GM06990 (cell line): ENCODE results near the gene SLX4IP.
A peak's percentile ranks its signal among the peaks of the same experiment; 100 is the strongest.
"Not testable (repeated sequence)": the region's sequence is repeated elsewhere in the genome, so short reads cannot be mapped to it uniquely, and the experiment has no call there.

Source experiments
- DNase-seq: peaks from one replicate; pipeline ENCODE4 v3.0.0-alpha.2; 2011; ENCODE audit not compliant: insufficient read length; ENCODE audit errors: extremely low read depth
- H3K27me3 ChIP-seq: replicated peaks from 2 replicates; pipeline ENCODE4 v1.6.0; 2011; ENCODE audit warnings: low read length; ENCODE audit not compliant: control insufficient read depth, insufficient read depth
- H3K36me3 ChIP-seq: 2 replicates; pipeline ENCODE4 v1.5.1; 2011; ENCODE audit warnings: low read length; ENCODE audit not compliant: control insufficient read depth, insufficient read depth
- H3K4me3 ChIP-seq: replicated peaks from 2 replicates; pipeline ENCODE4 v1.5.1; 2011; ENCODE audit warnings: low read depth, mild to moderate bottlenecking, control low read depth, low read length
- CTCF ChIP-seq: IDR thresholded peaks from 2 replicates; pipeline ENCODE4 v1.5.1; 2011; ENCODE audit warnings: low read length, control low read depth, mild to moderate bottlenecking, inconsistent platforms; ENCODE audit not compliant: insufficient read depth, poor library complexity, severe bottlenecking

Gene SLX4IP

GRCh38 chr20:10434832-10435812, at the start of gene SLX4IP:
Gene SLX4IP, plus strand, starts transcription at chr20:10435305. Its CDS starts 22,900 bp downstream, at chr20:10458205.
- Histone ChIP-seq H3K4me3 (peak within 1 kb of the TSS; percentile 84), H3K27me3 (no peaks in the 10 kb centered on the region), H3K36me3 (no peaks in the 10 kb centered on the region)
- TF ChIP-seq CTCF: no peak
- peak; percentile 87 for DNase-seq

GRCh38 chr20:10385850-10386544, 49.1 kb upstream of the SLX4IP start:
- no peak for DNase-seq
- no peak for TF ChIP-seq CTCF
- no peaks in the 10 kb centered on the region for H3K36me3 ChIP-seq
- no peaks in the 10 kb centered on the region for H3K27me3 ChIP-seq
- H3K4me3 ChIP-seq: no peak overlapping the region

- TF ChIP-seq CTCF: no peak
- Histone ChIP-seq H3K27me3 (no peaks in the 10 kb centered on the region), H3K4me3 (no peak overlapping the region), H3K36me3 (no peaks in the 10 kb centered on the region)
- DNase-seq: no peak
Observed at GRCh38 chr20:10387686-10388085, 47.4 kb upstream of the SLX4IP start.

DNA sequence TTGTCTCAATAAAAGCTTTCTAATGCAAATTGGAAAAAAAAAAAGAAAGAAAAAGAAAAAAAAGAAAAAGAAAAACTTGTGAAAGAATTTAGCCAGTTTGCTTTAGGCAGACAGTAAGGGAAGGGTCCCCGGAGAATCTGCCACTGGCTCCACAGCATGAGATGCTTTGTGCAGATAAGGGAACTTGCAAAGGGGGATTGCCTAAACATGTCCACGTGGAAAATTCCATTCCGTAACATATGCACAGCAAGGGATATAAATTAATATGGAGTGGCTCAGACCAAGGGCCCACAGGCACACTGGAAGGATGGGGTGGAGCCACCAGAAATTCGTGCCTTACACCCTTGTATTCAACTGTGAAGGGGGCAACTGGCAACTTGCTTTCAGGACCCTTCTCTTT, 46.5 kb upstream of the SLX4IP start:
- Histone ChIP-seq H3K4me3 (no peak overlapping the region), H3K27me3 (no peaks in the 10 kb centered on the region), H3K36me3 (no peaks in the 10 kb centered on the region)
- no peak for TF ChIP-seq CTCF
- no peak for DNase-seq

GRCh38 chr20:10390709-10391108, 44.4 kb upstream of the SLX4IP start:
- H3K27me3 ChIP-seq: no peaks in the 10 kb centered on the region
- DNase-seq: no peak
- TF ChIP-seq CTCF: no peak
- H3K4me3 ChIP-seq: no peak overlapping the region
- no peaks in the 10 kb centered on the region for H3K36me3 ChIP-seq

DNA sequence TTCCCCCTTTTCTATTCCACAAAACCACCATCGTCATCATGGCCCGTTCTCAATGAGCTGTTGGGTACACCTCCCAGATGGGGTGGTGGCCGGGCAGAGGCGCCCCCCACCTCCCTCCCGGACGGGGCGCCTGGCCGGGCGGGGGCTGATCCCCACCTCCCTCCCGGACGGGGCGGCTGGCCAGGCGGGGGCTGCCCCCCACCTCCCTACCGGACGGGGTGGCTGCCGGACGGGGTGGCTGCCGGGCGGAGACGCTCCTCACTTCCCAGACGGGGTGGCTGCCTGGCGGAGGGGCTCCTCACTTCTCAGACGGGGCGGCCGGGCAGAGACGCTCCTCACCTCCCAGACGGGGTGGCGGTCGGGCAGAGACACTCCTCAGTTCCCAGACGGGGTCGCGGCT, 40.4 kb upstream of the SLX4IP start:
- H3K36me3 ChIP-seq, H3K27me3 ChIP-seq, DNase-seq, H3K4me3 ChIP-seq: not testable (repeated sequence)
